ENCODE data around the gene NPEPL1. TPM values are rescaled to one million over a fixed set of nuclear protein-coding genes. Genes with fewer than 3 reads are reported as not detected.

Gene NPEPL1
- total RNA-seq, 1 experiment from 2014 or later: 31.1 TPM

DNA sequence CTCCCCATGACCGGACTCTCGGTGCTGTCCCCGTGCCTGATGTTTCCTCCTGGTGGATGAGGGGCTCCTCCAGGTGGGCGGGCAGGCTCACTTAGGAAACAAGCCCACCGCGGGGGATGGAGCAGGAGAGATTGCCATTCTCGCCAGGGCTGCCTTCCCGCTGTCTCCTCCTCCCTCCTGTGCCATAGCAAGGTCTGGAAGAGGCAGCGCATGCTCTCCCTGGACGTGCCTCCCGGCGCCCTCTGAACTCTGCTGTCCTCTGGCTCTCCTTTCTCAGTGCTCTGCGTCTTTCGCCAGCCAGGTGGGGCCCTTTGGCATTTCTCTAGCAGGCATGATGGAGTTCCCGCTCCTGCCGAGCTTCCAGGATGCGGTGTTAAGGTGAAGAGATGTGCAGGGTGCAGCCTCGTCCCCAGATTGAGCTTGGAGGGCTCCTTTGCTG is 17.4 kb upstream of the NPEPL1 start:
- H4K20me1 ChIP-seq (ENCODE audit: control insufficient read depth, insufficient read depth, insufficient read length): no peaks in the 10 kb centered on the region
- H3K79me2 ChIP-seq (ENCODE audit: insufficient read depth, low read length): no peaks in the 10 kb centered on the region
- H3K4me3 Mint-ChIP-seq: no peak overlapping the region
- H3K27ac Mint-ChIP-seq: peak overlapping the region; percentile 66 to 94 (median 92); a peak in 5 of 7 replicates
- no peak overlapping the region for H2BK20ac ChIP-seq (ENCODE audit: low read depth, low read length, poor library complexity, severe bottlenecking)
- WGBS (ENCODE audit: extremely low coverage, insufficient read length, low lambda C conversion rate): no CpG with 5 or more reads among the region's 18 CpGs
- H3K9me3 Mint-ChIP-seq: no peaks in the 10 kb centered on the region
- no peaks in the 10 kb centered on the region for H3K79me1 ChIP-seq (ENCODE audit: insufficient read depth, low read depth, low read length, poor library complexity, severe bottlenecking)
- no peak overlapping the region for H3T11ph ChIP-seq (ENCODE audit: low read length)
- H3K9me3 ChIP-seq (ENCODE audit: control insufficient read depth, low read depth, low read length): no peaks in the 10 kb centered on the region
- no peak overlapping the region for H3K9ac ChIP-seq (ENCODE audit: extremely low read depth, insufficient read length, low read length)
- H2BK120ac ChIP-seq (ENCODE audit: low read depth, low read length, poor library complexity, severe bottlenecking): no peak overlapping the region
- H2AK5ac ChIP-seq (ENCODE audit: insufficient read length, low read length): no peak overlapping the region
- H2BK15ac ChIP-seq (ENCODE audit: low read depth, low read length): no peak overlapping the region
- no peak overlapping the region for H3K18ac ChIP-seq (ENCODE audit: insufficient read length, low read depth, low read length)
- H3K4me1 ChIP-seq (ENCODE audit: insufficient read depth, low read length): peaks cover 6% of the 10 kb centered on the region
- H3K27me3 Mint-ChIP-seq (ENCODE audit: low read depth): no peaks in the 10 kb centered on the region
- no peaks in the 10 kb centered on the region for H3K27me3 ChIP-seq (ENCODE audit: insufficient read depth, low read length)
- H4K5ac ChIP-seq (ENCODE audit: insufficient read length, low read depth, low read length): no peak overlapping the region
- no peak overlapping the region for H2AFZ ChIP-seq (ENCODE audit: low read length)
- H3K4ac ChIP-seq (ENCODE audit: low read depth, low read length): no peak overlapping the region
- H3K56ac ChIP-seq (ENCODE audit: insufficient read length, low read depth, low read length): no peak overlapping the region
- H3K4me2 ChIP-seq (ENCODE audit: insufficient read depth, insufficient read length, low read length): no peak overlapping the region
- no peak overlapping the region for H3K23ac ChIP-seq (ENCODE audit: insufficient read length, low read depth, low read length)
- no peaks in the 10 kb centered on the region for H3K23me2 ChIP-seq (ENCODE audit: insufficient read length, low read depth, low read length, poor library complexity, severe bottlenecking)
- no peak overlapping the region for H4K8ac ChIP-seq (replicated peaks; ENCODE audit: insufficient read length, low read depth, low read length)
- DNase-seq: no peak
- peaks cover 41% of the 10 kb centered on the region in 2 experiments for H3K4me1 Mint-ChIP-seq
- H3K27ac ChIP-seq (ENCODE audit: insufficient read length, low read depth, low read length): no peak overlapping the region
- H2BK5ac ChIP-seq (ENCODE audit: insufficient read length, low read length): no peak overlapping the region
- no peak overlapping the region for H4K91ac ChIP-seq (ENCODE audit: insufficient read length, low read depth, low read length)
- no peak overlapping the region for H3K14ac ChIP-seq (ENCODE audit: insufficient read depth, low read length)
- peaks cover 34 to 76% (median 65%) of the 10 kb centered on the region in 3 experiments for H3K36me3 Mint-ChIP-seq (ENCODE audit: insufficient read depth in 1 of 3, low read depth in 3 of 3)
- no peak overlapping the region for H2BK12ac ChIP-seq (ENCODE audit: insufficient read length, low read depth, low read length)
- TF ChIP-seq, protein P1, sequence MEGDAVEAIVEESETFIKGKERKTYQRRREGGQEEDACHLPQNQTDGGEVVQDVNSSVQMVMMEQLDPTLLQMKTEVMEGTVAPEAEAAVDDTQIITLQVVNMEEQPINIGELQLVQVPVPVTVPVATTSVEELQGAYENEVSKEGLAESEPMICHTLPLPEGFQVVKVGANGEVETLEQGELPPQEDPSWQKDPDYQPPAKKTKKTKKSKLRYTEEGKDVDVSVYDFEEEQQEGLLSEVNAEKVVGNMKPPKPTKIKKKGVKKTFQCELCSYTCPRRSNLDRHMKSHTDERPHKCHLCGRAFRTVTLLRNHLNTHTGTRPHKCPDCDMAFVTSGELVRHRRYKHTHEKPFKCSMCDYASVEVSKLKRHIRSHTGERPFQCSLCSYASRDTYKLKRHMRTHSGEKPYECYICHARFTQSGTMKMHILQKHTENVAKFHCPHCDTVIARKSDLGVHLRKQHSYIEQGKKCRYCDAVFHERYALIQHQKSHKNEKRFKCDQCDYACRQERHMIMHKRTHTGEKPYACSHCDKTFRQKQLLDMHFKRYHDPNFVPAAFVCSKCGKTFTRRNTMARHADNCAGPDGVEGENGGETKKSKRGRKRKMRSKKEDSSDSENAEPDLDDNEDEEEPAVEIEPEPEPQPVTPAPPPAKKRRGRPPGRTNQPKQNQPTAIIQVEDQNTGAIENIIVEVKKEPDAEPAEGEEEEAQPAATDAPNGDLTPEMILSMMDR (conservative IDR thresholded peaks at IDR 0.05): no peak

Data from H9 (cell line).